ENCODE results near the gene LRIF1. TPM values are rescaled to one million over a fixed set of nuclear protein-coding genes. Genes with fewer than 3 reads are reported as not detected.

Gene LRIF1
- total RNA-seq, 6 experiments from 2014 or later = 3.8 to 7.8 (median 5.8) TPM

DNA sequence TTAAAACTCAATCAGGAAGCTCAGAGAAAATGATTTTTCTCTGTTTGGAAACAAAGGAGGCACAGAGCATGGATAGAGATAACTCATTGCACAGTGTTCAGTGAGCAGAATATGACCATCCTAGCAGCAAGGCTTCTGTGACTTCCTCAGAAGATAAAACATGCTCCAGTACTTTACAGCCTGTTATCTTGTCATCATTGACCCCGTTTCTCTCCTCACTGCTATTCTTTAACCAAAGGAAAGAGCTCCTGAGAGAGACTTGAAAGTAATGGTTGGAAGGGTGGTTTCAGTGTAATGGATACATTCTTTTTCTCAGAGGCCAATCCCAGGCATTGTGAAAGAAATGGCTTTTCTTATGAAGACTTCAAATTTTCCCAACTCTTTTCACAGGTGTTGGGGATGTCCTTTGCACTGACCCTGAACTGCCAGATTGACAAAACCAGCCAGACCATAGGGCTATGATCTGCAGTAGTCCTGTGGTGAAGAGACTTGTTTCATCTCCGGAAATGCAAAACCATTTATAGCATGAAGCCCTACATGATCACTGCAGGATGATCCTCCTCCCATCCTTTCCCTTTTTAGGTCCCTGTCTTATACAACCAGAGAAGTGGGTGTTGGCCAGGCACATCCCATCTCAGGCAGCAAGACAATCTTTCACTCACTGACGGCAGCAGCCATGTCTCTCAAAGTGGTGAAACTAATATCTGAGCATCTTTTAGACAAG, 64.8 kb downstream of the LRIF1 start:
- Histone ChIP-seq H3K4me3 (no peak overlapping the region), H3K27ac (no peak overlapping the region), H3K36me3 (no peaks in the 10 kb centered on the region), H3K9me3 (no peaks in the 10 kb centered on the region), H3K4me1 (no peaks in the 10 kb centered on the region), H3K27me3 (no peaks in the 10 kb centered on the region)
- ATAC-seq (no peak), DNase-seq (no peak)
- 50% methylated on average over 2 of the region's 3 CpGs for WGBS (ENCODE audit: insufficient coverage, low coverage, low lambda C conversion rate, missing lambda C conversion rate)
- intact Hi-C loops (cut with DNase I) = no loop called here
- TF ChIP-seq CTCF (IDR thresholded peaks at IDR 0.05) (no peak), POLR2A (IDR thresholded peaks at IDR 0.05) (no peak)

DNA sequence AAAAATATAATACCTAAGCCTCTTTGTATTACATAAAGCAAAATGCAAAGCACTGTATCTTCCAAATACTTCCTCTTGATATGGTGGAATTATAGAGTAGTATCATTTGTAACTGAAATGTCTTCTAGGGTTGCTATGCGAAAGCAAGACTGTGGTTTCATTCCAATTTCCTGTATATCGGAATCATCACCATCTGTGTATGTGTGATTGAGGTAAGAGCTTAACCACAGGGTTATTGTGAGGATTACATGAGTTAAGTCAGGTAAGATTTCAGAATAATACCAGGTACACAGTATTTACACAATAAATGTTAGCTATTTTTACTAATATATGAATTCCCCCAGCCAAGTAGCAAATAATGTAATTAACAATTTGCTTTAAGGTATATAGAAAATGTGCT, 66.0 kb downstream of the LRIF1 start:
- WGBS (ENCODE audit: insufficient coverage, low coverage, low lambda C conversion rate, missing lambda C conversion rate) = 56% methylated on average over 2 of the region's 2 CpGs
- Histone ChIP-seq H3K27ac (no peak overlapping the region), H3K4me1 (no peaks in the 10 kb centered on the region), H3K36me3 (no peaks in the 10 kb centered on the region), H3K9me3 (no peaks in the 10 kb centered on the region), H3K27me3 (no peaks in the 10 kb centered on the region), H3K4me3 (no peak overlapping the region)
- no peak for ATAC-seq
- no peak for DNase-seq
- intact Hi-C loops (cut with DNase I) = no loop called here
- TF ChIP-seq CTCF (IDR thresholded peaks at IDR 0.05) (no peak), POLR2A (IDR thresholded peaks at IDR 0.05) (no peak)

Other genes with a start within 250 kb of the LRIF1 start
- 10 to 100 TPM in 4 of 6 experiments, 1 to 10 TPM in 2; 7.8 to 26.6 (median 11.9) TPM for gene CD53, start 90.8 kb downstream of the LRIF1 start, total RNA-seq
- 10 to 100 TPM; 16.7 to 37.2 (median 22.9) TPM for gene DRAM2, start 176.2 kb upstream of the LRIF1 start, total RNA-seq
- gene CEPT1, start 176.3 kb upstream of the LRIF1 start, total RNA-seq = 10 to 100 TPM; 21.9 to 35.0 (median 27.8) TPM
- gene DENND2D, start 236.7 kb upstream of the LRIF1 start, total RNA-seq = 10 to 100 TPM in 5 of 6 experiments, 1 to 10 TPM in 1; 9.6 to 18.6 (median 13.9) TPM